HEK293 (cell line): ENCODE results near the gene SOX30.

Experiments
- ZNF266 ChIP-seq: fragments of 450-650 bp; formaldehyde crosslinking; IDR thresholded peaks from 2 replicates; pipeline ENCODE4 v1.5.1; 2016; ENCODE audit warnings: missing biosample characterization, missing genetic modification characterization, low read depth
- TF ChIP-seq, protein P1 (sequence below): fragments of 450-650 bp; formaldehyde crosslinking; IDR thresholded peaks from 2 replicates; pipeline ENCODE4 v1.5.1; 2016; ENCODE audit warnings: missing biosample characterization, missing genetic modification characterization

DNA sequence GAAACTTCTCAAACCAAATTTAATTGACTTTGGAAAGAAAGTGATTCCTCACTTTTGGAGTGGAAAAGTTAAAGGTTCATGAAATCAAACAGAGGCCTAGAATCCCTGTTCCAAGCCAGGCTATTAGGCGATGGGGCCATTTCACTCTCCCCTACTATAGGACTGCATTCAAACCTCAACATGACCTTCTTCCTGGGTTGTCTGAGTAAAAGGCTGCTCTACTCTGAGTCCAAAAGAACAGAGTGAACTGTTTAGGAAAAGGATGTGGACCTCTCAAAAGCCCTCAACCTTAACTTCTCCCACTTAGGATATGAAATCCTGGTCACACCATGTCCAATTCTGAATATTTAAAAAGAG lies 34.9 kb upstream of the SOX30 start:
- no peak for TF ChIP-seq ZNF266 (tag by site-specific recombination)
- TF ChIP-seq, protein P1, sequence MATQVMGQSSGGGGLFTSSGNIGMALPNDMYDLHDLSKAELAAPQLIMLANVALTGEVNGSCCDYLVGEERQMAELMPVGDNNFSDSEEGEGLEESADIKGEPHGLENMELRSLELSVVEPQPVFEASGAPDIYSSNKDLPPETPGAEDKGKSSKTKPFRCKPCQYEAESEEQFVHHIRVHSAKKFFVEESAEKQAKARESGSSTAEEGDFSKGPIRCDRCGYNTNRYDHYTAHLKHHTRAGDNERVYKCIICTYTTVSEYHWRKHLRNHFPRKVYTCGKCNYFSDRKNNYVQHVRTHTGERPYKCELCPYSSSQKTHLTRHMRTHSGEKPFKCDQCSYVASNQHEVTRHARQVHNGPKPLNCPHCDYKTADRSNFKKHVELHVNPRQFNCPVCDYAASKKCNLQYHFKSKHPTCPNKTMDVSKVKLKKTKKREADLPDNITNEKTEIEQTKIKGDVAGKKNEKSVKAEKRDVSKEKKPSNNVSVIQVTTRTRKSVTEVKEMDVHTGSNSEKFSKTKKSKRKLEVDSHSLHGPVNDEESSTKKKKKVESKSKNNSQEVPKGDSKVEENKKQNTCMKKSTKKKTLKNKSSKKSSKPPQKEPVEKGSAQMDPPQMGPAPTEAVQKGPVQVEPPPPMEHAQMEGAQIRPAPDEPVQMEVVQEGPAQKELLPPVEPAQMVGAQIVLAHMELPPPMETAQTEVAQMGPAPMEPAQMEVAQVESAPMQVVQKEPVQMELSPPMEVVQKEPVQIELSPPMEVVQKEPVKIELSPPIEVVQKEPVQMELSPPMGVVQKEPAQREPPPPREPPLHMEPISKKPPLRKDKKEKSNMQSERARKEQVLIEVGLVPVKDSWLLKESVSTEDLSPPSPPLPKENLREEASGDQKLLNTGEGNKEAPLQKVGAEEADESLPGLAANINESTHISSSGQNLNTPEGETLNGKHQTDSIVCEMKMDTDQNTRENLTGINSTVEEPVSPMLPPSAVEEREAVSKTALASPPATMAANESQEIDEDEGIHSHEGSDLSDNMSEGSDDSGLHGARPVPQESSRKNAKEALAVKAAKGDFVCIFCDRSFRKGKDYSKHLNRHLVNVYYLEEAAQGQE (tag by site-specific recombination) = no peak
